Coronary artery (tissue), 2 donors: Measurements from ENCODE around the gene SPDYE6.

Experiments used
- DNase-seq: peaks from one replicate; pipeline ENCODE4 v3.0.0-alpha.2; 2017; ENCODE audit warnings: low spot score
- H3K27ac ChIP-seq, 2 donors: fragments of 200-600 bp; sonication (generic); one replicate each; pipeline ENCODE4 v1.5.1; 2016 to 2019
- H3K4me3 ChIP-seq: fragments of 200-600 bp; sonication (generic); 2 replicates; pipeline ENCODE4 v1.5.1; 2016; ENCODE audit warnings: mild to moderate bottlenecking, moderate library complexity
- CTCF ChIP-seq: fragments of 200-600 bp; sonication (generic); IDR thresholded peaks from one replicate; pipeline ENCODE4 v1.5.1; 2019; ENCODE audit warnings: antibody characterized with exemption

SPDYE6 gene

GRCh38 chr7:102297487-102298218, 58.6 kb downstream of the SPDYE6 start:
- TF ChIP-seq CTCF = no peak
- Histone ChIP-seq H3K4me3 (no peak overlapping the region), H3K27ac (no peak overlapping the region)
- no peak for DNase-seq

DNA sequence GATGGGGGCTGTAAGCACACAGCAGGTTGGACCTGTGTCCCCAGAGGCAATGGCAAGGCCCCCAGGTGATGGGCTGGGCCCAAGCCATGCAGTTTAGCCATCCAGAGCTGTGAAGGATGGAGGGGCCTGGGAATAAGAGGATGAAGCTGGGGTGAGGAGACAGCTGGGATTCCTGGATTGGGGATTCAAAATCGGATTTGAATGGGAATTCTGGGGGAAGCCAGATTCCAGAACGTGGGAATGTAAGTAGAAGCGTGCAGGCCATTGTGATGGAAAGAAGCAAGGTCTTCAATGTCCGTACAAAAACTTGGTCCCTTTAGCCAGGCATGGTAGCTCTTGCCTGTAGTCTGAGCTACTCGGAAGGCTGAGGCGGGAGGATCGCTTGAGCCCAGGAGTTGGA, 59.7 kb downstream of the SPDYE6 start:
- Histone ChIP-seq H3K27ac (no peak overlapping the region), H3K4me3 (no peak overlapping the region)
- no peak for TF ChIP-seq CTCF
- DNase-seq = no peak

GRCh38 chr7:102296179-102296438, 60.1 kb downstream of the SPDYE6 start:
- H3K4me3 ChIP-seq = no peak overlapping the region
- TF ChIP-seq CTCF = no peak
- DNase-seq = no peak
- H3K27ac ChIP-seq = no peak overlapping the region
